BLaER1 (cell line): ENCODE measurements around the gene NHEJ1.

ENCODE experiments used
- H3K27ac ChIP-seq: shearing (Covaris generic); formaldehyde crosslinking; 2 replicates; pipeline ENCODE4 v1.8.1; 2022
- H3K27me3 ChIP-seq: shearing (Covaris generic); formaldehyde crosslinking; 2 replicates; pipeline ENCODE4 v1.8.1; 2022
- H3K36me3 ChIP-seq: shearing (Covaris generic); formaldehyde crosslinking; 2 replicates; pipeline ENCODE4 v1.8.1; 2022
- H3K4me1 ChIP-seq: shearing (Covaris generic); formaldehyde crosslinking; 2 replicates; pipeline ENCODE4 v1.8.1; 2022
- H3K4me2 ChIP-seq: shearing (Covaris generic); formaldehyde crosslinking; 2 replicates; pipeline ENCODE4 v1.8.1; 2022
- H3K4me3 ChIP-seq: shearing (Covaris generic); formaldehyde crosslinking; 2 replicates; pipeline ENCODE4 v1.8.1; 2022
- H3K9ac ChIP-seq: shearing (Covaris generic); formaldehyde crosslinking; 2 replicates; pipeline ENCODE4 v1.8.1; 2022
- H3K9me3 ChIP-seq: shearing (Covaris generic); formaldehyde crosslinking; 2 replicates; pipeline ENCODE4 v1.8.1; 2022
- H4K20me1 ChIP-seq: shearing (Covaris generic); formaldehyde crosslinking; 2 replicates; pipeline ENCODE4 v1.8.1; 2022
- Cebpa-rat ChIP-seq: shearing (Covaris generic); IDR thresholded peaks from 2 replicates; pipeline ENCODE4 v1.8.1; 2022

The NHEJ1 gene

DNA sequence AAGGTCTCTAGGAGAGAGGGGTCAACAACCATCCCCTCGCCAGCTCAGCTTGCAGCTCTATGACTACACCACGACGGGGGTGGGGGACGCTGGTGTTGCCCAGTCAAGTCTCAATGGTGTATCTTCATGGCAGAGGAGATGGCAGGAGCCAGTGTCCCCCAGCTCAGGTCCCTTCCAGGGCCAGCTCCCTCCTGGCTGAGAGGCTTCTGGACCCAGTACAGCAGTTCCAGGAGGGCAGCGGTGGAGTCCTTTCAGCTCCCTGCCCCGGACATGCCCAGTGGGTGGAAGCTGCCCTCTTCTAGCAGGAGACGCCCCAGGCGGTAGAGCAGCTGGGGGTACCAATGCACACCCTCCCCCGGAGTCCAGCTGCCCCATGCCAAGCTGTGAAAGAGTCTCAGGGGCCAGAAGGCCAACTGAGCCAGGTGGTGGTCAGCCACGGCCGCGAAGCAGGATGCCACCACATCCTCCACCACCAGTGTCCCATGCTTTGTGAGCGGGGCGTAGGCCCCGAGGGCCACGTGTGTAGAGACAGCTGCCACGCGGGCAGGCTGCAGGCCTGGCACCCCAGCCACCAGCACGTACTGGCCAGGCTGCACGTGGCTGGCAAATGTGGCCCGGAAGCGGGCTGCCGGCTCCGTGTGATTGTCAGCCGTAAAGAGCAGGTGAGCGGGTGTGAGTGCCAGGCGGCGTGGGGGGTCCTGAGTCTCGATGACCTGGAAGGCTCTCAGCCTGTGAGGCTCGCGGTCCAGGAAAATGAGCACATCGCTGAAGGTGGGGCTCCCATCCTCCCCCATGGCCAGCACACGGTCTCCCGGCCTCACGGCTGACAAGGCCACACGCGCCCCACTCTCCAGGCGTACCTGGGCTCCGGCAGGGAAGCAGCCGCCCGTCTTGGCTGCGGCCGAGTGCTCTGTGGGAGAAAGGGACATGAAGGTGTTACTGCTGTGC lies 105.4 kb downstream of the NHEJ1 start:
- TF ChIP-seq Cebpa-rat, result no peak
- H3K27me3 ChIP-seq, result peaks cover 71% of the 10 kb centered on the region

DNA sequence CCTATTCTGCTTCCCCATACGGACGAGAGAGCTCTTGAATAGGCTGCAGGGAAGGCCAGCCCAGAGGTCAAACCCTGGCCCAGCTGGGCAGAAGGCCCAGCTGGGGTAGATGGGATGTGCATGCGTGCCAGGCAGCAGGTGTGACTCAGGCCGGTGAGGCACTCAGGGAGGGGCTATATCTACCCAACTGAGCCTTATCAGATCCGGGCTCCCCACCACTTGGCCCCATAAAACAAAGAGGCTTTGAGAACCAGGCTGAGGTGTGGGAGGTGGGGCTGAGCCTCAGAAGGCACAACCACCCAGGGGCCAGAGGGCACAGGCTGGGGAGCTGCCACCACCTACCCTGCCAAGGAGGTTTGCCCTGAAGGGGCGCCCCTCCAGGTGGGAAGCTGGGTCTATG lies 111.3 kb downstream of the NHEJ1 start:
- Histone ChIP-seq H4K20me1 (no peaks in the 10 kb centered on the region; the same call in 1 of the 2 replicates), H3K9ac (no peak overlapping the region), H3K36me3 (no peaks in the 10 kb centered on the region), H3K27ac (no peak overlapping the region), H3K9me3 (no peaks in the 10 kb centered on the region), H3K4me2 (no peak overlapping the region), H3K27me3 (peaks cover 16% of the 10 kb centered on the region; the same call in 1 of the 2 replicates), H3K4me1 (no peaks in the 10 kb centered on the region), H3K4me3 (no peak overlapping the region)
- TF ChIP-seq Cebpa-rat, result no peak

More for the DNA sequence above, 105.4 kb downstream of the NHEJ1 start:
- Histone ChIP-seq H3K4me3 (no peak overlapping the region), H3K9ac (no peak overlapping the region), H3K4me1 (no peaks in the 10 kb centered on the region; the same call in 1 of the 2 replicates), H3K27ac (no peak overlapping the region), H4K20me1 (peaks cover 58% of the 10 kb centered on the region), H3K4me2 (no peak overlapping the region), H3K9me3 (no peaks in the 10 kb centered on the region), H3K36me3 (no peaks in the 10 kb centered on the region)

- H3K4me1 ChIP-seq, result no peaks in the 10 kb centered on the region
- no peak overlapping the region for H3K9ac ChIP-seq
- H3K4me3 ChIP-seq, result no peak overlapping the region
- H3K27ac ChIP-seq, result no peak overlapping the region
- no peaks in the 10 kb centered on the region for H3K36me3 ChIP-seq
- no peak overlapping the region for H3K4me2 ChIP-seq
- H3K9me3 ChIP-seq, result no peaks in the 10 kb centered on the region
- TF ChIP-seq Cebpa-rat, result no peak
- peaks cover 10% of the 10 kb centered on the region; the same call in 1 of the 2 replicates for H4K20me1 ChIP-seq
- H3K27me3 ChIP-seq, result peaks cover 11% of the 10 kb centered on the region; the same call in 1 of the 2 replicates
These were observed 114.6 kb downstream of the NHEJ1 start for GRCh38 chr2:219045937-219046550.

- no peaks in the 10 kb centered on the region for H3K36me3 ChIP-seq
- no peak overlapping the region for H3K9ac ChIP-seq
- no peak overlapping the region for H3K4me2 ChIP-seq
- peaks cover 10% of the 10 kb centered on the region; the same call in 1 of the 2 replicates for H4K20me1 ChIP-seq
- H3K4me3 ChIP-seq, result no peak overlapping the region
- H3K27me3 ChIP-seq, result peaks cover 7% of the 10 kb centered on the region; the same call in 1 of the 2 replicates
- no peak for TF ChIP-seq Cebpa-rat
- H3K4me1 ChIP-seq, result no peaks in the 10 kb centered on the region
- H3K27ac ChIP-seq, result no peak overlapping the region
- no peaks in the 10 kb centered on the region for H3K9me3 ChIP-seq
These were observed 117.9 kb downstream of the NHEJ1 start for GRCh38 chr2:219042750-219043149.

DNA sequence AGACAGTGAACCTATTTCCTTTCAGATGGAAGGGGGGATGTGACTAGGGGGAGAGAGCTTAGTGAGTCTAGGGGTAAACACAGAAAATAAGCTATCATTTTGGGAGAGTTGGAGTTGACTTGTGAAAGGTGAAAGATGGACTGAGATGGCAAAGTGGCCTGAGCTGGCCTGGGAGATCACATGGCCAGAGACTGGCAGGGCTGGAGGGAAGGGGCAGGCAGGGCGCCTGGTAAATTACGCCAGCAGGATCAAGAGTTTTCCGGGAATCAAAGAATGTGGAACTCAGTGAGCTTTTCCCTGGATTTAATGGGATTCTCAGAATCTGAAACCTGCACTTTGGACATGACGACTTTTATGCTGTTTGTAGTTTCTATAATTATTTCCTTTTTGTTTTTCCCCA lies 118.5 kb downstream of the NHEJ1 start:
- Histone ChIP-seq H3K27ac (no peak overlapping the region), H3K4me3 (no peak overlapping the region)

DNA sequence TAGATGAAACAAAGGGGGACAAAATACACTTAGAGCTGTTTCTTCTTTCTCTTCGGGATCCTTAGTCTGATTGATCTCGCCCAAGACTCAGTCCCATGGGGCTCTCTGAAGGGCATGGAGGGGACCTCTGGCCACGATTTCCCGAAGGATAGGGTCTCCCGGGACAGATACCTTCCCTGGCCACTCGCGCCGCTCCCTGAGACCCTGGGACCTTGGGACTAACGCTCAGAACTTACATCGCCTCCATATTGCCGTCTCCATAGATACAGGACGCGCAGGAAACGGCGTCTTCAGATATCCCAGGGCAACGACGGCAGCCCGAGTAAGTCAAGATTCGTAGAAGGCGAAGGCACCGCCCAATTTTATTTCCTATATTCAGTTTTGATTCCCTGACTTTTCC lies 119.4 kb downstream of the NHEJ1 start, which contains the start of gene CFAP65:
CFAP65 (minus strand) TSS at position 265 of the 400 bp plus-strand sequence. CDS start 2,468 bp downstream, outside the sequence.
- no peak within 1 kb of the TSS for H3K4me2 ChIP-seq

More for the DNA sequence above, 118.5 kb downstream of the NHEJ1 start:
- no peak for TF ChIP-seq Cebpa-rat
- Histone ChIP-seq H3K9ac (no peak overlapping the region), H3K4me1 (no peaks in the 10 kb centered on the region), H4K20me1 (peaks cover 10% of the 10 kb centered on the region; the same call in 1 of the 2 replicates), H3K4me2 (no peak overlapping the region), H3K9me3 (no peaks in the 10 kb centered on the region), H3K27me3 (peaks cover 7% of the 10 kb centered on the region; the same call in 1 of the 2 replicates), H3K36me3 (no peaks in the 10 kb centered on the region)

GRCh38 chr2:219038600-219038999 lies 122.0 kb downstream of the NHEJ1 start:
- H3K4me3 ChIP-seq, result no peak overlapping the region
- no peak for TF ChIP-seq Cebpa-rat
- H3K9ac ChIP-seq, result no peak overlapping the region
- H3K4me2 ChIP-seq, result no peak overlapping the region
- peaks cover 10% of the 10 kb centered on the region; the same call in 1 of the 2 replicates for H4K20me1 ChIP-seq
- H3K4me1 ChIP-seq, result no peaks in the 10 kb centered on the region
- no peaks in the 10 kb centered on the region for H3K9me3 ChIP-seq
- H3K27me3 ChIP-seq, result peaks cover 7% of the 10 kb centered on the region; the same call in 1 of the 2 replicates
- no peaks in the 10 kb centered on the region for H3K36me3 ChIP-seq
- H3K27ac ChIP-seq, result no peak overlapping the region

More for the DNA sequence above, 119.4 kb downstream of the NHEJ1 start, which contains the start of gene CFAP65:
- H3K36me3 ChIP-seq, result no peaks in the 10 kb centered on the region
- no peak for TF ChIP-seq Cebpa-rat
- H3K9ac ChIP-seq, result no peak within 1 kb of the TSS
- no peak within 1 kb of the TSS for H3K4me3 ChIP-seq
- peaks cover 7% of the 10 kb centered on the region; the same call in 1 of the 2 replicates for H3K27me3 ChIP-seq
- H4K20me1 ChIP-seq, result peaks cover 10% of the 10 kb centered on the region; the same call in 1 of the 2 replicates
- H3K9me3 ChIP-seq, result no peaks in the 10 kb centered on the region
- H3K4me1 ChIP-seq, result no peaks in the 10 kb centered on the region
- no peak within 1 kb of the TSS for H3K27ac ChIP-seq

DNA sequence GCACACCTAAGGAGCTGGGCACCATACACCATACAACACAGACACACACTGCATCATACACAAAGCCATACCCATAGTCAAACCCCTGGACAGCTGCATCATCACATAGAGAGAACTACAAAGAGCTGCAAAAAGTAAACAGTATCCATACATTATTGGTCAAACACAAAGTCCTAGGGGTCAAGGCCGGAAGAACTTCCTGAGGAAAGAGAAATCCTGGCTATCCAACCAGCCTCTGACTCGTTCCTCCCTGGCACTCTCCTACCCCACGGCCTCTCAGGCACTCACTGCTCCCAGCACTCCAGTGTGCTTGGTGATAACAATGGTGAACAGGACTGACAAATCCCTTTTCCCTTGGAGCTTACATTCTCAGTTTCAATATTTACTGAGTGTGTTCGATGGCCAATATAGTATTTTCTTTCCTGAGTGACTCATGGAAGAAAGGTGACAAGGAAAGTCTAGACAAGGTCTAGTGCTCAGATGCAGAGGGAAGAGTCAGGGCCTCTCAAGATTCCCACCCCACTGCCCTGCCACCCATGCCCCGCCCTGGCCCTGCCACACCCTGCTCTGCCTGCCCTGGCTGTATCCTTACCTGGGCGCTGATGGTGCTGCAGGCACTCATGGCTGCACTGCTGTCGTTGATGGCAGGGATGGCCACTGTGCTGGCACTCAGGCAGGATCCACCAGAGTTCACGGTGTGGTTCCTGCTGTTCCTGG lies 122.7 kb downstream of the NHEJ1 start:
- H3K9me3 ChIP-seq, result no peaks in the 10 kb centered on the region
- H3K4me3 ChIP-seq, result no peak overlapping the region
- no peak overlapping the region for H3K27ac ChIP-seq
- no peaks in the 10 kb centered on the region for H3K4me1 ChIP-seq
- no peak for TF ChIP-seq Cebpa-rat
- peaks cover 5% of the 10 kb centered on the region; the same call in 1 of the 2 replicates for H3K27me3 ChIP-seq
- no peak overlapping the region for H3K9ac ChIP-seq
- H3K4me2 ChIP-seq, result no peak overlapping the region
- peaks cover 9% of the 10 kb centered on the region; the same call in 1 of the 2 replicates for H4K20me1 ChIP-seq
- no peaks in the 10 kb centered on the region for H3K36me3 ChIP-seq

DNA sequence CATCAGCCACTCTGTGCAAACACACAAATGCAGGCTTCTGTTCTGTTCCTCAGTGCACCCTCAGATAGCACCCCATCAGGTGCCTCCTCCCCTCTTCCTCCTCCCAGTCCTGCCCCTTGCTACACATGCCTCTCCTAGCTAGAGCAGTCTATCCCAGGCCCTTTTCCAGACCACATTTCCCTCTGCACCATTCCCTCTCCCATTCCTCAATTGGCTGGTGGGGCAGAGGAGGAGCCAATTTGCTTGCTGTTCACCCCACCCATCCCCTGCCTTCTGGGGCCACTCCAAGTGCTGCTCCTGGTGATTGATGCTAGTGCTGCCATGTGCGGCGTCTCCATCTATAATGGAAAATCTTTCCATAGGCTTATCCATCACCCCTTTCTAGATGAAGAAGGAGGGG lies 124.7 kb downstream of the NHEJ1 start:
- Histone ChIP-seq H3K36me3 (no peaks in the 10 kb centered on the region), H3K27ac (no peak overlapping the region), H3K9me3 (no peaks in the 10 kb centered on the region), H3K4me3 (no peak overlapping the region), H3K27me3 (no peaks in the 10 kb centered on the region; the same call in 1 of the 2 replicates), H3K4me1 (no peaks in the 10 kb centered on the region), H3K4me2 (no peak overlapping the region), H4K20me1 (no peaks in the 10 kb centered on the region), H3K9ac (no peak overlapping the region)
- TF ChIP-seq Cebpa-rat, result no peak
